HG03565 (cell line): Measurements from ENCODE around the gene CX3CL1.
"Not testable (repeated sequence)": the region's sequence is repeated elsewhere in the genome, so short reads cannot be mapped to it uniquely, and the experiment has no call there.

ENCODE experiments used
- ATAC-seq: cut with Tn5 transposase; IDR thresholded peaks from one replicate; pipeline ENCODE4 v1.9.1; 2021; ENCODE audit warnings: mild to moderate bottlenecking, moderate library complexity; ENCODE audit not compliant: unreplicated experiment

CX3CL1 gene

DNA sequence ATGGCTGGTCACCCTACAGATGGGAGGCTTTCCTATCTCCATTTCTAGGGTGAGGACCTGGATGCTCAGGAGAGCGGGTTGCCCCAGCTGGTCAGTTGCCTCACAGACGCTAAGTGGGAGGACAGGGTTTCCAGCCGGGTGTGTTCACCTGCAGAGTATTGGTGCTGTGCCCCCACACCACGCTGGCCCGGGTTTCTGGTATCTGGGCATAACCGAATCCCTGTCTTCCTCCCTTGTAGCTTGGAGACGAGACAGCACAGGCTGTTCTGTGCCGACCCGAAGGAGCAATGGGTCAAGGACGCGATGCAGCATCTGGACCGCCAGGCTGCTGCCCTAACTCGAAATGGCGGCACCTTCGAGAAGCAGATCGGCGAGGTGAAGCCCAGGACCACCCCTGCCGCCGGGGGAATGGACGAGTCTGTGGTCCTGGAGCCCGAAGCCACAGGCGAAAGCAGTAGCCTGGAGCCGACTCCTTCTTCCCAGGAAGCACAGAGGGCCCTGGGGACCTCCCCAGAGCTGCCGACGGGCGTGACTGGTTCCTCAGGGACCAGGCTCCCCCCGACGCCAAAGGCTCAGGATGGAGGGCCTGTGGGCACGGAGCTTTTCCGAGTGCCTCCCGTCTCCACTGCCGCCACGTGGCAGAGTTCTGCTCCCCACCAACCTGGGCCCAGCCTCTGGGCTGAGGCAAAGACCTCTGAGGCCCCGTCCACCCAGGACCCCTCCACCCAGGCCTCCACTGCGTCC, 9.7 kb downstream of the CX3CL1 start:
- ATAC-seq = no peak

DNA sequence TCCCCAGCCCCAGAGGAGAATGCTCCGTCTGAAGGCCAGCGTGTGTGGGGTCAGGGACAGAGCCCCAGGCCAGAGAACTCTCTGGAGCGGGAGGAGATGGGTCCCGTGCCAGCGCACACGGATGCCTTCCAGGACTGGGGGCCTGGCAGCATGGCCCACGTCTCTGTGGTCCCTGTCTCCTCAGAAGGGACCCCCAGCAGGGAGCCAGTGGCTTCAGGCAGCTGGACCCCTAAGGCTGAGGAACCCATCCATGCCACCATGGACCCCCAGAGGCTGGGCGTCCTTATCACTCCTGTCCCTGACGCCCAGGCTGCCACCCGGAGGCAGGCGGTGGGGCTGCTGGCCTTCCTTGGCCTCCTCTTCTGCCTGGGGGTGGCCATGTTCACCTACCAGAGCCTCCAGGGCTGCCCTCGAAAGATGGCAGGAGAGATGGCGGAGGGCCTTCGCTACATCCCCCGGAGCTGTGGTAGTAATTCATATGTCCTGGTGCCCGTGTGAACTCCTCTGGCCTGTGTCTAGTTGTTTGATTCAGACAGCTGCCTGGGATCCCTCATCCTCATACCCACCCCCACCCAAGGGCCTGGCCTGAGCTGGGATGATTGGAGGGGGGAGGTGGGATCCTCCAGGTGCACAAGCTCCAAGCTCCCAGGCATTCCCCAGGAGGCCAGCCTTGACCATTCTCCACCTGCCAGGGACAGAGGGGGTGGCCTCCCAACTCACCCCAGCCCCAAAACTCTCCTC, 10.4 kb downstream of the CX3CL1 start:
- ATAC-seq = no peak

DNA sequence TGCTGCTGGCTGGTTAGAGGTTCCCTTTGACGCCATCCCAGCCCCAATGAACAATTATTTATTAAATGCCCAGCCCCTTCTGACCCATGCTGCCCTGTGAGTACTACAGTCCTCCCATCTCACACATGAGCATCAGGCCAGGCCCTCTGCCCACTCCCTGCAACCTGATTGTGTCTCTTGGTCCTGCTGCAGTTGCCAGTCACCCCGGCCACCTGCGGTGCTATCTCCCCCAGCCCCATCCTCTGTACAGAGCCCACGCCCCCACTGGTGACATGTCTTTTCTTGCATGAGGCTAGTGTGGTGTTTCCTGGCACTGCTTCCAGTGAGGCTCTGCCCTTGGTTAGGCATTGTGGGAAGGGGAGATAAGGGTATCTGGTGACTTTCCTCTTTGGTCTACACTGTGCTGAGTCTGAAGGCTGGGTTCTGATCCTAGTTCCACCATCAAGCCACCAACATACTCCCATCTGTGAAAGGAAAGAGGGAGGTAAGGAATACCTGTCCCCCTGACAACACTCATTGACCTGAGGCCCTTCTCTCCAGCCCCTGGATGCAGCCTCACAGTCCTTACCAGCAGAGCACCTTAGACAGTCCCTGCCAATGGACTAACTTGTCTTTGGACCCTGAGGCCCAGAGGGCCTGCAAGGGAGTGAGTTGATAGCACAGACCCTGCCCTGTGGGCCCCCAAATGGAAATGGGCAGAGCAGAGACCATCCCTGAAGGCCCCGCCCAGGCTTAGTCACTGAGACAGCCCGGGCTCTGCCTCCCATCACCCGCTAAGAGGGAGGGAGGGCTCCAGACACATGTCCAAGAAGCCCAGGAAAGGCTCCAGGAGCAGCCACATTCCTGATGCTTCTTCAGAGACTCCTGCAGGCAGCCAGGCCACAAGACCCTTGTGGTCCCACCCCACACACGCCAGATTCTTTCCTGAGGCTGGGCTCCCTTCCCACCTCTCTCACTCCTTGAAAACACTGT, 11.3 kb downstream of the CX3CL1 start:
- ATAC-seq = no peak

DNA sequence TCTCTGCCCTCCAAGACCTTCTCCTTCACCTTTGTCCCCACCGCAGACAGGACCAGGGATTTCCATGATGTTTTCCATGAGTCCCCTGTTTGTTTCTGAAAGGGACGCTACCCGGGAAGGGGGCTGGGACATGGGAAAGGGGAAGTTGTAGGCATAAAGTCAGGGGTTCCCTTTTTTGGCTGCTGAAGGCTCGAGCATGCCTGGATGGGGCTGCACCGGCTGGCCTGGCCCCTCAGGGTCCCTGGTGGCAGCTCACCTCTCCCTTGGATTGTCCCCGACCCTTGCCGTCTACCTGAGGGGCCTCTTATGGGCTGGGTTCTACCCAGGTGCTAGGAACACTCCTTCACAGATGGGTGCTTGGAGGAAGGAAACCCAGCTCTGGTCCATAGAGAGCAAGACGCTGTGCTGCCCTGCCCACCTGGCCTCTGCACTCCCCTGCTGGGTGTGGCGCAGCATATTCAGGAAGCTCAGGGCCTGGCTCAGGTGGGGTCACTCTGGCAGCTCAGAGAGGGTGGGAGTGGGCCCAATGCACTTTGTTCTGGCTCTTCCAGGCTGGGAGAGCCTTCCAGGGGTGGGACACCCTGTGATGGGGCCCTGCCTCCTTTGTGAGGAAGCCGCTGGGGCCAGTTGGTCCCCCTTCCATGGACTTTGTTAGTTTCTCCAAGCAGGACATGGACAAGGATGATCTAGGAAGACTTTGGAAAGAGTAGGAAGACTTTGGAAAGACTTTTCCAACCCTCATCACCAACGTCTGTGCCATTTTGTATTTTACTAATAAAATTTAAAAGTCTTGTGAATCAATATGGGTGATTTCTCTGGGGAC, 12.2 kb downstream of the CX3CL1 start:
- no peak for ATAC-seq

DNA sequence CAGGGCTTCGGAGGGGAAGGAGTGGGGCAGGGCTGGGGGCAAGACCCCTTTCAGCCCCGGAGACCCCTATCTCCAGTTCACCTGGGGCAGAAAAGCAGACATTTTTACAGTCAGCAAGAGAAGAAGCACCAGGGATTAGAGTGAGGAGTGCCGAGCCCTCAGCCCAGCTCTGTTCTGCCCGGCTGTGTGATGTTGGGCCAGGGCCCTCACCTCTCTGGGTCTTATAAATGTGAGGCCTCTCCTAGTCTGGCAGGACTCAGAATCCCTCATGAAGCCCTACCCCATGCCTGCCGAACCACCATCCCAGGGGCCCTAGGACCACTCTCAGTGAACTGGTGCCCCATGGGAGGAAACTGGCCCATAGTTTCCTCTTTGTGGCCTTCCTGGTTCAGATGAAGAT, 12.8 kb downstream of the CX3CL1 start:
- ATAC-seq = no peak

DNA sequence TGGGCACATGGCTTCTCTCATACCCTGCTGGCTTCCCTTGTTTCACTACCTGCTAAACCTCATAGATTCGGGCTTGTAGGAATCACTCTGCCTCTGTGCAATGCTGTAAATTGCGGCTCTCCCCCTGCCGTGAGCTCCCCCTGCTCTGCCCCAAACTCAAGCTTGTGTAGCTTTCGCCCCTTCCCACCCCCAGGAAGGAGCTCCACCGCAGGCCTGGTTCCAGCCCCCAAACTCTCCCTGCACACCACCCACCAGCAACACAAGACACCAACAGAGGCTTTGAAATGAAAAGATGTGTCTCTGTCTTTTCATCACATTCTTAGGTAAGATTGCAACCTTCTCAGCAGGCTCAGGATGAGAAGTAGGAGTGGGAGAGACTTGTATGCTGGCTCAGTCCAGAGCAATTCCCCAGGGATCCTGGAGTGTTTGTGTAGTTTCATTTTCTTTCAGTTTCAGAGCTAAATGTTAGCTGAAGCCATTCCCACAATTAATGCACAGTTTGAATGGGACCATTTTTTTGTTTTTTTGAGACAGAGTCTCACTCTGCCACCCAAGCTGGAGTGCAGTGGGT, 14.2 kb downstream of the CX3CL1 start:
- ATAC-seq = no peak

DNA sequence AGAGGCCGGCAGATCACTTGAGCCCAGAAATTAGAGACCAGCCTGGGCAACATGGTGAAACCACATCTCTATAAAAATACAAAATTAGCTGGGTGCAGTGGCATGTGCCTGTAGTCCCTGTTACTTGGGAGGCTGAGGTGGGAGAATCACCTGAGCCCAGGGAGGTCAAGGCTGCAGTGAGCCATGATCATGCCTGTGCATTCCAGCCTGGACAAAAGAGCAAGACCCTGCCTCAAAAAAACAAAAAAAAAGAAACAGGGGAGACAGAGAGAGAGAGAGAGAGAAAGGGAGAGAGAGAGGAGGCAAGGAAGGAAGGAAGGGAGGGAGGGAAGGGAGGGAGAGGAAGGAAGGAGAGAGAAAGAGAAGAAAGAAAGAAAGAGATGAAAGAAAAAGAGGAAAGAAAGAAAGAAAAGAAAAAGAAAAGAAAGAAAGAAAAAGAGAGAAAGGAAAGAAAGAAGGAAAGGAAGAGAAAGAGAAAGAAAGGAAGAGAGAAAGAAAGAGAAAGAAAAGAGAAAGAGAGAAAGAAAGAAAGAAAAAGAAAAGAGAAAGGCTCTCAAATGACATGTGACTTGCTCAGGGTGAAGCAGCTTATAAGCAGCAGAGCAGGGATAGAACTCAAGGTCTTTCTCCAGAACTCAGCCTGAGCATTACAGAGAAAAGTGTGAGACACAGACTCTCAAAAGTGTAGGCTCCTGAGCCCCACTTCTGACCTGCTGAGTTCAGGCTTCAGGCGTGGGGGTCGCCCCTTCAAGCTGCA, 15.5 kb downstream of the CX3CL1 start:
- ATAC-seq = no peak

DNA sequence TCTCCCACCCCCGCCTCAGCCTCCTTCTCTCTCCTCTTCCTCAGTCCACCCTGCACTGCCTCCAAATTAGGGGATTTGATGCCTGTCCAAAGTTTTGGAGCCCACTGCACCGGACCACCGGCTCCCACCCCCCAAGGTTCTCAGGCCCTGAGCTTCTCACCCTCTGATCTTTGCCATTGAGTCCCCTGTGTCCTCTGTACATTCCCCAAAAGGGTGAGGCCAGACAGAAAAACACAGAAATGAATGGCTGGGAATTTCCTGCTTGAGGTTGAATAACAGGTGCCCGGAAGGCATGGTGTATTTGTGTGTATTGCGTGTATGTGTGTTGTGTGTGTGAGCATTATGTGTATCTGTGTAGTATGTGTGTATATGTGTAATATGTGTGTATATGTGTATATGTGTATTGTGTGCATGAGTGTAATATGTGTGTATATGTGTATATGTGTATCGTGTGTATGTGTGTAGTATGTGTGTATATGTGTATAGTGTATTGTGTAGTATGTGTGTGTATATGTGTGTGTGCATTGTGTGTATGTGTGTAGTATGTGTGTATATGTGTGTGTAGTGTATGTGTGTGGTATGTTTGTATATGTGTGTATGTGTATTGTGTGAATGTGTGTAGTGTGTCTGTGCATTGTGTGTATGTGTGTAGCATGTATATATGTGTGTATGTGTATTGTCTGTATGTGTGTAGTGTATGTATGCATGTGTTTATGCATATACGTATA, 16.2 kb downstream of the CX3CL1 start:
- no peak for ATAC-seq

DNA sequence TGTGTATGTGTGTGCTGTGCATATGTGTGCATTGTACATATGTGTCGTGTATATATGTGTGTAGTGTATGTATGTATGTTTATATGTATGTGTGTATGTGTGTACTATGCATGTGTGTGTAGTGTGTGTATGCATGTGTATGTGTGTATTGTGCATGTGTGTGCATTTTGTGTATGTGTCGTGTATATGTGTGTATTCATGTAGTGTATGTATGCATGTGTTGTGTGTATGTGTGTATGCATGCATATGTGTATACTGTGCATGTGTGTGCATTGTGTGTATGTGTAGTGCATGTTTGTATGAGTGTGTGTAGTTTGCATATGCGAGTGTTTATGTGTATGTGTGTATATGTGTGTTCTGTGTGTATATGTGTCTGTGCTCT, 16.8 kb downstream of the CX3CL1 start:
- ATAC-seq = no peak

DNA sequence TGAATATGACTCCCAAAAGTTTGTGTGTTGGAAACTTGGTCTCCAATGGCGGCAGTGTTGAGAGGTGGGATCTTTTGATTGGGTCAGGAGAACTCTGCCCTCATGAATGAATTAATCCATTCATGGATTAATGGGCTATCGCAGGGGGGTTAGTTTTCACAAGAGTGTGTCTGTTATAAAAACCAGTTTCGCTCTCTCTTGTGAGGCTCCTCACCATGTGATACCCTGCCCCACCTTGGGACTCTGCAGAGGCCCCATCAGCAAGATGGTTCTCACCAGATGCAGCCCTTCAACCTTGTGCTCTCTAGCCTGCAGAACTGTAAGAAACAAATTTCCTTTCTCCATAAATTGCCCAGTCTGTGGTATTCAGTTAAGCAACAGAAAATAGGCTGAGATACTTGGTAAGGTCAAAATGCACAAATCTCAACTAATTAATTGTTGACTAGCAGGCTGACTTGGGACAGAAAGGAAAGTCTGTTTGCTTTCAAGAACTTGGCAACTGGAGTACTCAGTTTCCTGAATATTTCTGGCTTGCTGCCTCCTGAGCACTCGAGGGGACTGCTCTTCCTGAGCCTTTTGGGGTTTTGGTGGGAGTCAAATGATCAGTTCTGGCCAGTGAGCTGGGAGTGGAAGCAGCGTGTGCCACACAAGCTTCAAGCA, 18.5 kb downstream of the CX3CL1 start:
- ATAC-seq = no peak

DNA sequence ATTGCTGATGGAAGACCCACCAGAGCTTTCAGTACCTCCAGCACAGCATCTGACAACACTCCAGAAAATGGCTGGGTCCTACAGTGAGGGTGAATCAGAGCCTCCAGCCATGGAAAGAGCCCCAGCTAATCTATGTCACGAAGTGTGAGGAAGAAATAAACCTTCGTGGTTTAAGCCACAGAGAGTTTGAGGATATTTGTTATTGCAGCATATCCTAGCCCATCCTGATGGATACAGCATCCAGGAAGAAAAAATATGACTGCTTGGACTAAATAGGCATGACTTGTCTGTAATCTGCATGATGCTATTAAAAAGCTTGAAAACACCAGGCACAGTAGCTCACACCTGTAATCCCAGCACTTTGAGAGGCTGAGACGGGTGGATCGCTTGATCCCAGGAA, 19.0 kb downstream of the CX3CL1 start:
- ATAC-seq = no peak

DNA sequence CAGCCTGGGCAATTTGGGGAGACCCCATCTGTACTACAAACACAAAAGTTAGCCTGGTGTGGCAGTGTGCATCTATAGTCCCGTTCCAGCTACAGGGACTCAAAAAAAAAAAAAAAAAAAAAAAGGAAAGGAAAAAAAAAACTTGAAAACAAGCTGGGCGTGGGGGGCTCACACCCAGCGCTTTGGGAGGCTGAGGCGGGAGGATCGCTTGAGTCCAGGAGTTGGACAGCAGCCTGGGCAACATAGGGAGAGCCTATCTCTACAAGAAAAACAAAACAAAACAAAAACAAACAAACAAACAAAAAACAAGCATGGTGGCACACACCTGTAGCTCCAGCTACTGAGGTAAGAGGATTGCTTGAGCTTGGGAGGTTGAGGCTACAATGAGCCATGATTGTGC, 19.4 kb downstream of the CX3CL1 start:
- no peak for ATAC-seq

DNA sequence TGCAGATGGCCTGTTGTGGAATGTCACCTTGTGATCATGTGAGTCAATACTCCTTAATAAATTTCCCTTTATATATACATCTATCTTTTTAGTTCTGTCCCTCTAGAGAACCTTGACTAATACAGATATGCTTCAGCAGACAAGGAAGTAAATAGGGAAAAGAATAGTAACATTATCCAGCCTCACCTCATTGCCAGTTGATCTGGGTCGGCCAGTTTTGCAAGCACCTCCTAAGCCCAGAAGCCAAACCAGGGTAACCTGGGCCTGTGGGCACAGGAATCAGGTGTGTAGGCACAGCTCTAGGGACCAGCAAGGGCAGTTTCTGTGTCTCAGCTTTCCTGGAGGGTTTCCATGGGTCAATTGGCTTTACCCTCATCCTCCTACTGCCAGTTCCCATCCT, 20.4 kb downstream of the CX3CL1 start:
- ATAC-seq = no peak

DNA sequence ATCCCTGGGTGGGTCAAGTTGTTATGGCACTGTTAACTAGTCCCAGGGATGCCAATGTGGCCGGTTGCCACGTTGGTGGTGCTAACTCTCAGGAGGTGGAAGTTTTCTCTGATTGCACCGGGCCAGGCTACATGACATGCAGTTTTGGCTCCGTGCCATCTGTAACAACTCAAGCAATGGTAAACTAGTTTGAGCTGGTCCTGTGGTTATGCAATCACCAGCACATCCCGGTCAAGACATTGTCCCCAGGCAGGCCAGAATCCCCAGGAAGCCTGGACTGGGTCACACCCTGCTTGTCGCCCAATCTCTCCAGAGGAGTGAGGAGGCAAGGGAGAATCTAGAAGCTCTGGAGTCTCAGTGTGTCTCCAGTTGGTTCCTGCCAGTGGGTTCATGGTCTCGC, 22.2 kb downstream of the CX3CL1 start:
- no peak for ATAC-seq

DNA sequence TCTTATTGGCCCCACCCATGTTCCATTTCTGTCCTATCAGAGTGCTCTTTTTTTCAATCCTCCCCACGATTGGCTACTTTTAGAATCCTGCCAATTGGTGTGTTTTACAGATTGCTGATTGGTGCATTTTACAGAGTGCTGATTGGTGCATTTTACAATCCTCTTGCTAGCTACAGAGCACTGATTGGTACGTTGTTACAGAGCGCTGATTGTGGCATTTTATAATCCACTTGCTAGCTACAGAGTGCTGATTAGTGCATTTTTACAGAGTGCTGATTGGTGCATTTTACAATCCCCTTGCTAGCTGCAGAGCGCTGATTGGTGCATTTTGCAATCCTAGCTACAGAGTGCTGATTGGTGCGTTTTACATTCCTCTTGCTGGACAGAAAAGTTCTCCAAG, 22.7 kb downstream of the CX3CL1 start:
- no peak for ATAC-seq

DNA sequence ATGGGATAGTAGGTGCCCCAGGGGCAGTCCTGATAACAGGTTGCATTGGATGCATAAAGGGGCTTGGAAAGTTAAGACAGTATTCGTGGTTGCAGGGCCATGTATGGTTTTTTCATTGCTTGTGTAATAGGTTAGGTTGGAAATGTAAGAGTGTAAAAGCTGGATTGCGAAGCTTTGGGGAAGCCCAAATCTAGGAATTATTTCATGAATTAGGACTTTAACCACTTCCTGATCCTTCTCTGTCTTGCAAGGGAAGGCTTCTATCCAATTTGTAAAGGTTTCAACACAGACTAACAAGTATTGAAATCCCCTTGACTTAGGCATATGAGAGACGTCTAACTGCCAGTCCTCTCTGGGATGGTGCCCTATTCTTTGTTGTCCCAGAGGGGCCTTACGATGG, 24.5 kb downstream of the CX3CL1 start:
- ATAC-seq = no peak

DNA sequence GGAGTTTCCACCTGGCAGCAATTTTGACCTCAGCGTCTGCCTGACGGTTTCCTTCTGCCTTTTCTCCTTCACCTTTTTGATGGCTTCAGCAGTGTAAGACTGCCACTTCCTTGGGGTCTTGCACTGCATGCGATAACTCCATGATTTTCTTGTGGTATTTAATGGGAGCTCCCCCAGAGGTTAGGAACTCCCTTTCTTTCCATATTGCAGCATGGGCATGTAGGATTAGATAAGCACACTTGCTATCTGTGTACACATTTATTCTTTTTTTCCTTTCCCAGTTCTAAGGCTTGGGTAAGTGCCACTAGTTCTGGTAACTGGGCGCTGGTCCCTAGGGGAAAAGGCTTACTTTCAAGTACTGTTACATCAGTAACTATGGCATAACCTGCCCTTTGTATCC, 25.2 kb downstream of the CX3CL1 start:
- not testable (repeated sequence) for ATAC-seq

DNA sequence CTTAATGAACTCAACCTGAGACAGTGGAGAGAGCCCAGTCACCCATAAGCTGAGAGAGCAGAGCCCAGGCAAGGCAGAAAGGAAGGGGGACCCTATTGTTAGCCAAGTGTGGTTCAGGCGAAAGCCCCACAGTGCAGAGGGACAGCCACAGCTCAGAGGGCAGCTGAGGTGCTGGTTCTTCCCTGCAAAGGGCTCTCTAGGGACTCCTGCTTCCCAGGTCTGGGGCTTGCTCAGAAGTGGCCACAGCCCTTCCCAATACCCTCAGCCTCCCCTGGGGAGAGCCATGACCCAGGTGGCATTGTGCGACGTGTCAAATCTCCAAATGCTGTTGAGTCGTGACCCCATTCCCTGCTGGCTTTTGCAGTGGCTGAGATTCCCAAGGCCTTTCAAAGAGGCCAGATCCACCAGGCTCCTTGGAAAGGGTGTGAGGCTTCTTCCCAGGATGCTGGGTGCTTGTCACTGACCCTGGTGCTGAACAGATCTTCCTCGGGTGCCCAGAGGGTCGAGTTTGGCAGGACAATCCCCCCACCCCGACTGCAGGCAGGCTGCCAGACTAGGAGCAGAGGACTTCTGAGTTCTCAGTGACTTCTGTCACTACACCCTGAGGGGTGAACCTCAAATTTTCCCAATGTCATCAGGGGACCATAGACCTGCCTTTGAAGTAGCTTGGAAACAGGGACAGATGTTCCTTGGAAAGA, 29.8 kb downstream of the CX3CL1 start:
- ATAC-seq = no peak
